Esophagus squamous epithelium (tissue), 5 donors: ENCODE results near the gene ZDHHC22. TPM values are rescaled to one million over a fixed set of nuclear protein-coding genes. Genes with fewer than 3 reads are reported as not detected.

ENCODE experiments used
- DNase-seq: peaks from one replicate; lab custom pipeline; 2025; lab: John Stamatoyannopoulos, UW
- H3K27ac ChIP-seq, 4 donors: fragments of 200-600 bp; sonication (generic); one replicate each; pipeline ENCODE4 v1.5.1; 2016 to 2019; ENCODE audit warnings: mild to moderate bottlenecking in 1 of 4
- H3K27me3 ChIP-seq, 4 donors: fragments of 200-600 bp; sonication (generic); 1 replicate in 3 of 4; 2 replicates in 1 of 4; pipeline versions ENCODE4 v1.5.1 to v1.6.0; 2017 to 2021; ENCODE audit warnings: antibody characterized with exemption in 1 of 4
- H3K36me3 ChIP-seq, 3 donors: fragments of 200-600 bp; sonication (generic); one replicate each; pipeline ENCODE4 v1.5.1; 2016 to 2019
- H3K4me1 ChIP-seq, 3 donors: fragments of 200-600 bp; sonication (generic); one replicate each; pipeline ENCODE4 v1.5.1; 2017 to 2019
- H3K4me3 ChIP-seq, 4 donors: fragments of 200-600 bp; sonication (generic); 1 replicate in 3 of 4; 2 replicates in 1 of 4; pipeline ENCODE4 v1.5.1; 2016 to 2019; ENCODE audit warnings: mild to moderate bottlenecking in 2 of 4, moderate library complexity in 1 of 4
- H3K9me3 ChIP-seq, 3 donors: fragments of 200-600 bp; sonication (generic); one replicate each; pipeline ENCODE4 v1.5.1; 2016 to 2019
- CTCF ChIP-seq, 6 experiments: fragments of 450-650 bp in 4 of 6; fragments of 200-600 bp in 2 of 6; sonication (generic) in 2 of 6; IDR thresholded peaks; one replicate each; pipeline ENCODE4 v1.5.1; 2016 to 2019; ENCODE audit warnings: antibody characterized with exemption in 6 of 6, mild to moderate bottlenecking in 4 of 6, moderate library complexity in 4 of 6
- POLR2A ChIP-seq, 4 donors: fragments of 450-650 bp; IDR thresholded peaks; one replicate each; pipeline ENCODE4 v1.6.1; 2017; ENCODE audit warnings: antibody characterized with exemption in 4 of 4, mild to moderate bottlenecking in 4 of 4, moderate library complexity in 3 of 4
- WGBS, 2 donors: methylation state at CpG; one replicate each; pipeline ENCODE4 v1.1.5; 2018; 5-methylcytosine and 5-hydroxymethylcytosine counted together
- intact Hi-C: fragments of 100-400 bp; cut with DNase I; formaldehyde crosslinking; loops from one replicate; pipeline ENCODE4 v1.15.0; 2022
- total RNA-seq, 4 donors: library from RNA; depleted of rRNA; stranded (reverse); fragments of >200 nt; gene quantifications; one replicate each; pipeline ENCODE4 v1.1.0, GENCODE V29; 2016
- donor health status: DM: yes; HTN: yes; CAD: no.

Gene ZDHHC22
- total RNA-seq, 4 donors from 2014 or later: not detected

GRCh38 chr14:77114609-77115008 lies 27.0 kb downstream of the ZDHHC22 start:
- Histone ChIP-seq H3K9me3 (no peaks in the 10 kb centered on the region), H3K27ac (peak overlapping the region in 3 of 4 donors; percentile 43 to 62 (median 51)), H3K4me3 (no peak overlapping the region), H3K4me1 (peaks cover 7 to 28% (median 9%) of the 10 kb centered on the region in 3 donors), H3K36me3 (peaks cover 11 to 92% (median 21%) of the 10 kb centered on the region in 3 donors), H3K27me3 (no peaks in the 10 kb centered on the region)
- intact Hi-C loops: no loop called here
- no peak for DNase-seq
- TF ChIP-seq CTCF (IDR thresholded peaks at IDR 0.05): no peak
- TF ChIP-seq POLR2A (IDR thresholded peaks at IDR 0.05): no peak
- 87 to 91% methylated on average over 4 of the region's 4 CpGs for WGBS, 2 donors

GRCh38 chr14:77113644-77114043 lies 27.9 kb downstream of the ZDHHC22 start:
- no peak for TF ChIP-seq POLR2A (IDR thresholded peaks at IDR 0.05)
- TF ChIP-seq CTCF (IDR thresholded peaks at IDR 0.05): no peak
- peaks cover 7 to 38% (median 9%) of the 10 kb centered on the region in 3 donors for H3K4me1 ChIP-seq
- 91 to 96% methylated on average over 11 of the region's 11 CpGs for WGBS, 2 donors
- no peaks in the 10 kb centered on the region for H3K9me3 ChIP-seq
- intact Hi-C loops: no loop called here
- H3K4me3 ChIP-seq: no peak overlapping the region
- peaks cover 11 to 92% (median 21%) of the 10 kb centered on the region in 3 donors for H3K36me3 ChIP-seq
- H3K27ac ChIP-seq: peak overlapping the region in 3 of 4 donors; percentile 43 to 62 (median 51)
- no peaks in the 10 kb centered on the region for H3K27me3 ChIP-seq
- no peak for DNase-seq

- intact Hi-C loops: no loop called here
- TF ChIP-seq POLR2A (IDR thresholded peaks at IDR 0.05): no peak
- no peak for TF ChIP-seq CTCF (IDR thresholded peaks at IDR 0.05)
- H3K4me1 ChIP-seq: peaks cover 13 to 62% (median 20%) of the 10 kb centered on the region in 3 donors
- H3K27me3 ChIP-seq: no peaks in the 10 kb centered on the region
- H3K27ac ChIP-seq: peak overlapping the region; percentile 73 to 89 (median 82)
- no peak for DNase-seq
- peak overlapping the region in 1 of 4 donors; percentile 27 for H3K4me3 ChIP-seq
- 18 to 24% methylated on average over 5 of the region's 5 CpGs for WGBS, 2 donors
- H3K9me3 ChIP-seq: no peaks in the 10 kb centered on the region
- peaks cover 11 to 94% (median 16%) of the 10 kb centered on the region in 3 donors for H3K36me3 ChIP-seq
Measured at GRCh38 chr14:77111021-77111420, 30.6 kb downstream of the ZDHHC22 start.

GRCh38 chr14:77110286-77110685 lies 31.3 kb downstream of the ZDHHC22 start:
- H3K36me3 ChIP-seq: peaks cover 11 to 92% (median 16%) of the 10 kb centered on the region in 3 donors

More at GRCh38 chr14:77110286-77110685, 31.3 kb downstream of the ZDHHC22 start:
- WGBS, 2 donors: 74 to 89% methylated on average over 1 of the region's 1 CpG
- H3K27ac ChIP-seq: peak overlapping the region; percentile 73 to 89 (median 82)
- H3K9me3 ChIP-seq: no peaks in the 10 kb centered on the region
- no peak for TF ChIP-seq CTCF (IDR thresholded peaks at IDR 0.05)
- intact Hi-C loops: no loop called here
- H3K27me3 ChIP-seq: no peaks in the 10 kb centered on the region
- H3K4me1 ChIP-seq: peaks cover 13 to 70% (median 22%) of the 10 kb centered on the region in 3 donors
- H3K4me3 ChIP-seq: no peak overlapping the region
- no peak for DNase-seq
